ENCODE data around the gene FOXP2.
"Not testable (repeated sequence)": the region's sequence is repeated elsewhere in the genome, so short reads cannot be mapped to it uniquely, and the experiment has no call there.

Gene FOXP2

DNA sequence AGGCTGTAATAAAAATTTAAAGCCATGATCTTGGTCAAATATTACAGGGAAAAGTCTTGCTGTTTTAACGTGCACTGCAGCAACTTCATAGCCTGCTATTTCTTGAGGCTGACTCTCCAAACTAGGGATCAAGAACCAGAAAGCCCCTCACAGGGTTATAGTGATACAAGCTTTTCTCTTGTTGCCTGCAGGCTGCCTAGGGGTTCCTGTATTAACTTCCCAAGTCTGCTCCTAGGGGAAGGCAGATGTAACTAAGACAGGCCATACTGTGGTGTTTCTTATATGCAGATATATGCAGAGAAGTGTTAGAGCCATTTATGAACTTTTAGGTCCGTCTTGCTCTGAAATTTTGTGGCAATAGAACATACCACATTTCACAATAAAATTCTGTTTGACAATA, 175.7 kb downstream of the FOXP2 start:
- Histone ChIP-seq H3K4me1 (ENCODE audit: low read depth, poor library complexity, severe bottlenecking) (no peaks in the 10 kb centered on the region), H3K36me3 (ENCODE audit: insufficient read depth) (no peaks in the 10 kb centered on the region), H3K4me2 (no peak overlapping the region), H3K9ac (no peak overlapping the region), H4K20me1 (ENCODE audit: insufficient read depth) (no peaks in the 10 kb centered on the region), H3K27me3 (ENCODE audit: insufficient read depth, low read depth) (no peaks in the 10 kb centered on the region), H3K79me2 (ENCODE audit: insufficient read depth, low read depth) (no peaks in the 10 kb centered on the region), H3K27ac (no peak overlapping the region), H2AFZ (ENCODE audit: low read depth) (no peak overlapping the region), H3K4me3 (IDR thresholded peaks at IDR 0.05; ENCODE audit: insufficient read depth, low read depth, low read length) (no peak overlapping the region)
- TF ChIP-seq, protein P1, sequence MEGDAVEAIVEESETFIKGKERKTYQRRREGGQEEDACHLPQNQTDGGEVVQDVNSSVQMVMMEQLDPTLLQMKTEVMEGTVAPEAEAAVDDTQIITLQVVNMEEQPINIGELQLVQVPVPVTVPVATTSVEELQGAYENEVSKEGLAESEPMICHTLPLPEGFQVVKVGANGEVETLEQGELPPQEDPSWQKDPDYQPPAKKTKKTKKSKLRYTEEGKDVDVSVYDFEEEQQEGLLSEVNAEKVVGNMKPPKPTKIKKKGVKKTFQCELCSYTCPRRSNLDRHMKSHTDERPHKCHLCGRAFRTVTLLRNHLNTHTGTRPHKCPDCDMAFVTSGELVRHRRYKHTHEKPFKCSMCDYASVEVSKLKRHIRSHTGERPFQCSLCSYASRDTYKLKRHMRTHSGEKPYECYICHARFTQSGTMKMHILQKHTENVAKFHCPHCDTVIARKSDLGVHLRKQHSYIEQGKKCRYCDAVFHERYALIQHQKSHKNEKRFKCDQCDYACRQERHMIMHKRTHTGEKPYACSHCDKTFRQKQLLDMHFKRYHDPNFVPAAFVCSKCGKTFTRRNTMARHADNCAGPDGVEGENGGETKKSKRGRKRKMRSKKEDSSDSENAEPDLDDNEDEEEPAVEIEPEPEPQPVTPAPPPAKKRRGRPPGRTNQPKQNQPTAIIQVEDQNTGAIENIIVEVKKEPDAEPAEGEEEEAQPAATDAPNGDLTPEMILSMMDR (conservative IDR thresholded peaks at IDR 0.05; ENCODE audit: low read depth, low read length), result no peak

DNA sequence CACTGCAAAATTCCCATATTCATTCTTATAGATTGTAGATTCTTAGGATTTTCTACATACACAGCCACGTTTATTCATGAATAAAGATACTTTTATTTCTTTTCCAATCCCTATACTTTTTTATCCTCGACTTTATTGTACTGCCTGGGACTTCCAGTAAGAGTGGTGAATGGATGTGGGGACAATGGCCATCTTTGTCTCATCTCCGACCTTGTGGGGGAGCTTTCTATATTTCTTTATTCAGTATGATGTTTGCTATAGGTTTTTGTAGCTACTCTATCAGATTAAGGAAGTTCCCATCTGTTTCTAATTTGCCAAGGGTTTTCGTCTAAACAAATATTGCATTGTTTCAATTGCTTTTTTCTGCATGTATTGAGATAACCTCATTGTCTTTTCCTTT, 184.3 kb downstream of the FOXP2 start:
- H4K20me1 ChIP-seq (ENCODE audit: insufficient read depth), result no peaks in the 10 kb centered on the region
- H3K36me3 ChIP-seq (ENCODE audit: insufficient read depth), result no peaks in the 10 kb centered on the region
- H3K27ac ChIP-seq, result no peak overlapping the region
- TF ChIP-seq, protein P1 (conservative IDR thresholded peaks at IDR 0.05; ENCODE audit: low read depth, low read length), result no peak
- no peak overlapping the region for H3K4me3 ChIP-seq (IDR thresholded peaks at IDR 0.05; ENCODE audit: insufficient read depth, low read depth, low read length)
- H3K79me2 ChIP-seq (ENCODE audit: insufficient read depth, low read depth), result no peaks in the 10 kb centered on the region
- no peak overlapping the region for H2AFZ ChIP-seq (ENCODE audit: low read depth)
- H3K4me2 ChIP-seq, result no peak overlapping the region
- no peaks in the 10 kb centered on the region for H3K27me3 ChIP-seq (ENCODE audit: insufficient read depth, low read depth)
- H3K4me1 ChIP-seq (ENCODE audit: low read depth, poor library complexity, severe bottlenecking), result no peaks in the 10 kb centered on the region
- no peak overlapping the region for H3K9ac ChIP-seq

DNA sequence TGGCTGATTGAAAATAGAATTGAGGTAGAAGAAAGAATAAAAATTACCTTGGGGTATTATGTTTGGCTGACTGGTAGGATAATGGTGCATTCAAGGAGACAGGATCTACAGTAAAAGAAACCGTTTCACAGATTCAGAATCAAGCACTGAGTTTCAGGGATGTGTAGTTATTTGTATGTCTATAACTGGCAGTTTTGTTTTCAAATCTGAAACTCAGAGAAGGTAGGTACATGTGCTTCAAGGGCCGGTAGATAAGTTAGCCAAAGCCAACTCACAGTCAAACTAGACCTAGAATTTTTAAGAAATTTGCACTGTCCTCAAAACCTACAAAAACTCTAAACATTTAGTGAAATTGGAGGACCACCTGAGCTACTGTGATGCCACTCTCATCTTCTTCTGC, 191.5 kb downstream of the FOXP2 start:
- H3K9ac ChIP-seq, result no peak overlapping the region
- H2AFZ ChIP-seq (ENCODE audit: low read depth), result no peak overlapping the region
- no peak overlapping the region for H3K4me3 ChIP-seq (IDR thresholded peaks at IDR 0.05; ENCODE audit: insufficient read depth, low read depth, low read length)
- H4K20me1 ChIP-seq (ENCODE audit: insufficient read depth), result no peaks in the 10 kb centered on the region
- no peak overlapping the region for H3K27ac ChIP-seq
- H3K36me3 ChIP-seq (ENCODE audit: insufficient read depth), result no peaks in the 10 kb centered on the region
- H3K4me1 ChIP-seq (ENCODE audit: low read depth, poor library complexity, severe bottlenecking), result no peaks in the 10 kb centered on the region
- H3K27me3 ChIP-seq (ENCODE audit: insufficient read depth, low read depth), result no peaks in the 10 kb centered on the region
- TF ChIP-seq, protein P1 (conservative IDR thresholded peaks at IDR 0.05; ENCODE audit: low read depth, low read length), result no peak
- H3K79me2 ChIP-seq (ENCODE audit: insufficient read depth, low read depth), result no peaks in the 10 kb centered on the region
- no peak overlapping the region for H3K4me2 ChIP-seq

DNA sequence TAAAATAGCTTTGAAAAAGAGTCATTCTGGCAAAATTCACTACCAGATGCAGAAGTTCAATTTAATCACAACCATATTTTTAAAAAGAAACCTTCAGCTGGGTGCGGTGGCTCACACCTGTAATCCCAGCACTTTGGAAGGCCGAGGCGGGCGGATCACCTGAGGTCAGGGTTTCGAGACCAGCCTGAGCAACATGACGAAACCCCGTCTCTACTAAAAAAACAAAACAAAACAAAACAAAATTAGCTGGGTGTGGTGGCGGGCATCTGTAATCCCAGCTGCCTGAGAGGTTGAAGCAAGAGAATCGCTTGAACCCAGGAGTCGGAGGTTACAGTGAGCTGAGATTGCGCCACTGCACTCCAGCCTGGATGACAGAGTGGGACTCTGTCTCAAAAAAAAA, 194.2 kb downstream of the FOXP2 start:
- not testable (repeated sequence) for H3K79me2 ChIP-seq (ENCODE audit: insufficient read depth, low read depth); H3K4me2 ChIP-seq; H3K9ac ChIP-seq; H2AFZ ChIP-seq (ENCODE audit: low read depth); H3K27me3 ChIP-seq (ENCODE audit: insufficient read depth, low read depth); H3K27ac ChIP-seq; H3K4me3 ChIP-seq (IDR thresholded peaks at IDR 0.05; ENCODE audit: insufficient read depth, low read depth, low read length); H3K4me1 ChIP-seq (ENCODE audit: low read depth, poor library complexity, severe bottlenecking); H3K36me3 ChIP-seq (ENCODE audit: insufficient read depth); H4K20me1 ChIP-seq (ENCODE audit: insufficient read depth)

DNA sequence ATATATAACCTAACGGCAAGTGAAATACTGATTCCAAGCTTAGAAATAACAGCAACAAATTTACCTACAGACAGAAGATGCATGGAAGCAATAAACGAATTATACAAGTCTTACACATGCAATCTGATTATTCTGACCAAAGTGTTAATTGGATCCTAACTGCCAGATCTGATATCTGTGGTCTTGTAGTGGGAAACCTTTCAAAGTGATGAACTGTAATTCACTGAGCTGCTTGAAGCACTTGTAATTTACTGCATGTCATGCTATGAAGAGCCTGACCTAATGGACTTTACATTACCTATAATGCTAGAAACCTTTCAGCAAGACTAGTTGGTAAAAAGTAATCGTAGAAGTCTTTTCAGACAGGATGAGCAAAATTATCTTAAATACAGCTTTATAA, 205.6 kb downstream of the FOXP2 start:
- Histone ChIP-seq H3K27ac (no peak overlapping the region), H3K4me2 (no peak overlapping the region), H3K36me3 (ENCODE audit: insufficient read depth) (no peaks in the 10 kb centered on the region), H2AFZ (ENCODE audit: low read depth) (no peak overlapping the region), H3K79me2 (ENCODE audit: insufficient read depth, low read depth) (no peaks in the 10 kb centered on the region), H3K27me3 (ENCODE audit: insufficient read depth, low read depth) (no peaks in the 10 kb centered on the region), H3K4me3 (IDR thresholded peaks at IDR 0.05; ENCODE audit: insufficient read depth, low read depth, low read length) (no peak overlapping the region), H3K9ac (no peak overlapping the region), H3K4me1 (ENCODE audit: low read depth, poor library complexity, severe bottlenecking) (no peaks in the 10 kb centered on the region), H4K20me1 (ENCODE audit: insufficient read depth) (no peaks in the 10 kb centered on the region)
- TF ChIP-seq, protein P1 (conservative IDR thresholded peaks at IDR 0.05; ENCODE audit: low read depth, low read length), result no peak
